SU-DHL-6 (cell line): ENCODE results near the gene LGALS14.
"Not testable (repeated sequence)": the region's sequence is repeated elsewhere in the genome, so short reads cannot be mapped to it uniquely, and the experiment has no call there.

Source experiments
- H2AFZ ChIP-seq: fragments of 200-600 bp; sonication (generic); 2 replicates; pipeline ENCODE4 v1.6.1; 2014; ENCODE audit warnings: low read depth, mild to moderate bottlenecking, moderate library complexity, mixed read lengths, antibody characterized with exemption, low read length; ENCODE audit not compliant: severe bottlenecking
- H3F3A ChIP-seq: fragments of 200-600 bp; shearing (Covaris generic); 2 replicates; pipeline ENCODE4 v1.6.0; 2016; ENCODE audit warnings: antibody characterized with exemption, mild to moderate bottlenecking; ENCODE audit not compliant: insufficient read depth
- H3K27ac ChIP-seq: fragments of 200-600 bp; sonication (generic); 2 replicates; pipeline ENCODE4 v1.5.1; 2016; ENCODE audit warnings: low read depth, mild to moderate bottlenecking, low read length, moderate library complexity, mixed read lengths
- H3K27me3 ChIP-seq: fragments of 200-600 bp; sonication (generic), shearing (Covaris generic); 2 replicates; pipeline ENCODE4 v1.6.0; 2014; ENCODE audit warnings: mild to moderate bottlenecking, low read length
- H3K36me3 ChIP-seq: fragments of 200-600 bp; sonication (generic); 2 replicates; pipeline ENCODE4 v1.6.1; 2014; ENCODE audit warnings: mild to moderate bottlenecking, low read length, mixed read lengths
- H3K4me2 ChIP-seq: fragments of 300-600, 200-600 bp; shearing (Covaris generic), sonication (generic); 2 replicates; pipeline ENCODE4 v1.6.0; 2014; ENCODE audit warnings: low read length, low read depth, mild to moderate bottlenecking; ENCODE audit not compliant: poor library complexity, severe bottlenecking
- H3K4me3 ChIP-seq: fragments of 200-600 bp; sonication (generic); 2 replicates; pipeline ENCODE4 v1.5.1; 2014; ENCODE audit warnings: antibody characterized with exemption, low read length, mild to moderate bottlenecking, mixed read lengths; ENCODE audit not compliant: insufficient read depth, poor library complexity, severe bottlenecking
- H3K79me2 ChIP-seq: fragments of 200-600 bp; sonication (generic); 2 replicates; pipeline ENCODE4 v1.6.1; 2014; ENCODE audit warnings: mild to moderate bottlenecking, low read length, moderate library complexity; ENCODE audit not compliant: insufficient read depth
- H3K9ac ChIP-seq: fragments of 200-600 bp; sonication (generic); 2 replicates; pipeline ENCODE4 v1.7.0; 2014; ENCODE audit warnings: mild to moderate bottlenecking, low read length
- H3K9me2 ChIP-seq: fragments of 200-600 bp; sonication (generic); replicated peaks from 2 replicates; pipeline ENCODE4 v1.6.1; 2014; ENCODE audit warnings: low read length; ENCODE audit not compliant: insufficient read depth
- H3K9me3 ChIP-seq: fragments of 200-600 bp; sonication (generic); 2 replicates; pipeline ENCODE4 v1.6.1; 2014; ENCODE audit warnings: low read length, mixed read lengths; ENCODE audit not compliant: insufficient read depth
- H4K20me1 ChIP-seq: fragments of 200-600 bp; sonication (generic); 2 replicates; pipeline ENCODE4 v1.6.1; 2014; ENCODE audit warnings: low read depth, mild to moderate bottlenecking, antibody characterized with exemption, low read length, moderate library complexity, mixed read lengths
- EZH2phosphoT487 ChIP-seq: fragments of 200-600 bp; sonication (generic), shearing (Covaris generic); conservative IDR thresholded peaks from 2 replicates; pipeline ENCODE4 v1.6.1; 2018; ENCODE audit warnings: mild to moderate bottlenecking, antibody characterized with exemption, low read length, moderate library complexity, mixed read lengths
- TF ChIP-seq, protein P1 (sequence below): fragments of 200-600 bp; sonication (generic); IDR thresholded peaks from one replicate; pipeline ENCODE4 v1.5.1; 2017; ENCODE audit warnings: antibody characterized with exemption, mild to moderate bottlenecking, low read length, moderate library complexity; ENCODE audit not compliant: insufficient read depth, poor library complexity, severe bottlenecking

Gene LGALS14

GRCh38 chr19:39681416-39681815, 22.9 kb upstream of the LGALS14 start:
- H2AFZ ChIP-seq: no peak overlapping the region
- H3K9me3 ChIP-seq: no peaks in the 10 kb centered on the region
- TF ChIP-seq, protein P1, sequence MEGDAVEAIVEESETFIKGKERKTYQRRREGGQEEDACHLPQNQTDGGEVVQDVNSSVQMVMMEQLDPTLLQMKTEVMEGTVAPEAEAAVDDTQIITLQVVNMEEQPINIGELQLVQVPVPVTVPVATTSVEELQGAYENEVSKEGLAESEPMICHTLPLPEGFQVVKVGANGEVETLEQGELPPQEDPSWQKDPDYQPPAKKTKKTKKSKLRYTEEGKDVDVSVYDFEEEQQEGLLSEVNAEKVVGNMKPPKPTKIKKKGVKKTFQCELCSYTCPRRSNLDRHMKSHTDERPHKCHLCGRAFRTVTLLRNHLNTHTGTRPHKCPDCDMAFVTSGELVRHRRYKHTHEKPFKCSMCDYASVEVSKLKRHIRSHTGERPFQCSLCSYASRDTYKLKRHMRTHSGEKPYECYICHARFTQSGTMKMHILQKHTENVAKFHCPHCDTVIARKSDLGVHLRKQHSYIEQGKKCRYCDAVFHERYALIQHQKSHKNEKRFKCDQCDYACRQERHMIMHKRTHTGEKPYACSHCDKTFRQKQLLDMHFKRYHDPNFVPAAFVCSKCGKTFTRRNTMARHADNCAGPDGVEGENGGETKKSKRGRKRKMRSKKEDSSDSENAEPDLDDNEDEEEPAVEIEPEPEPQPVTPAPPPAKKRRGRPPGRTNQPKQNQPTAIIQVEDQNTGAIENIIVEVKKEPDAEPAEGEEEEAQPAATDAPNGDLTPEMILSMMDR: no peak
- TF ChIP-seq EZH2phosphoT487: no peak
- H3K27me3 ChIP-seq: no peaks in the 10 kb centered on the region
- no peaks in the 10 kb centered on the region for H3K36me3 ChIP-seq
- no peak overlapping the region for H3K4me2 ChIP-seq
- H3K27ac ChIP-seq: no peak overlapping the region
- H3K9ac ChIP-seq: no peak overlapping the region
- H4K20me1 ChIP-seq: no peaks in the 10 kb centered on the region
- H3K79me2 ChIP-seq: no peaks in the 10 kb centered on the region
- no peak overlapping the region for H3K4me3 ChIP-seq
- no peaks in the 10 kb centered on the region for H3K9me2 ChIP-seq
- no peaks in the 10 kb centered on the region for H3F3A ChIP-seq

DNA sequence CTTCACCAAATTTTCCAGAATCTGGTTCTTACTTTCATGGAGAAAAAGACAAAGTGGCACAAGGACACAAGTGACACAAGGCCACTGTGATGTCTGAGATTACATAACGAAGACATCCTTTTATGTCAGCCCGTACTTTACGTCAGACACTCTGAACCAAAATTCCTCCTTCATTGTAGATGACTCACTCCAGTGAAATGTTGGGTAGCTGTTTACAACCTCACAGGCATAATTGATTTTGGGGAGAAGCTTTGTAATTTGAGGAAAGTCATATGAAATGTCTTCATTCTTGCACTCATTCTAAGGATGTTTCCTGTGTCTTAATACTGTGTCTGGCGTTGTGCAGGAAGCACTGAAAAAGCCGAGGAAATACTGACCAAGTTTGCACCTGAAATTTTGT, 20.0 kb upstream of the LGALS14 start:
- TF ChIP-seq EZH2phosphoT487: no peak
- Histone ChIP-seq H3K79me2 (no peaks in the 10 kb centered on the region), H4K20me1 (no peaks in the 10 kb centered on the region), H3K9me3 (no peaks in the 10 kb centered on the region), H3K27ac (no peak overlapping the region), H3K9ac (no peak overlapping the region), H2AFZ (no peak overlapping the region), H3F3A (no peaks in the 10 kb centered on the region), H3K4me3 (no peak overlapping the region), H3K27me3 (no peaks in the 10 kb centered on the region), H3K4me2 (no peak overlapping the region), H3K36me3 (no peaks in the 10 kb centered on the region), H3K9me2 (no peaks in the 10 kb centered on the region)

- no peak overlapping the region for H2AFZ ChIP-seq
- no peak for TF ChIP-seq EZH2phosphoT487
- TF ChIP-seq, protein P1: no peak
- no peak overlapping the region for H3K4me2 ChIP-seq
- H3K27ac ChIP-seq: no peak overlapping the region
- H3K9me3 ChIP-seq: no peaks in the 10 kb centered on the region
- no peaks in the 10 kb centered on the region for H3K79me2 ChIP-seq
- H3K9me2 ChIP-seq: no peaks in the 10 kb centered on the region
- H3K36me3 ChIP-seq: no peaks in the 10 kb centered on the region
- no peaks in the 10 kb centered on the region for H3K27me3 ChIP-seq
- H3F3A ChIP-seq: no peaks in the 10 kb centered on the region
- H4K20me1 ChIP-seq: no peaks in the 10 kb centered on the region
- H3K9ac ChIP-seq: no peak overlapping the region
- no peak overlapping the region for H3K4me3 ChIP-seq
Measured at GRCh38 chr19:39686739-39687138, 17.5 kb upstream of the LGALS14 start.

DNA sequence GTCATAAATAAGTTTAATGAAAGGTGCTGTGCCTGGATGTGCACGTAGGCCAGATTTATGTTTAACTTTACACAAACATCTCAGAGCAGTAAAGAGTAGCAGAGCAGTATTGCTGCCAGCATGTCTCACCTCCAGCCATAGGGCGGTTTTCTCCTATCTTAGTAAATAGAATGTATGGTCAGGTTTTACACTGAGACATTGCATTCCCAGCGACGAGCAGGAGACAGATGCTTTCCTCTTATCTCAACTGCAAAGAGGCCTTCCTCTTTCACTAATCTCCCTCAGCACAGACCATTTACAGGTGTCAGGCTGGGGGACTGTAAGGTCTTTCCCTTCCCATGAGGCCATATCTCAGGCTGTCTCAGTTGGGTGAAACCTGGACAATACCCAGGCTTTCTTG, 15.6 kb upstream of the LGALS14 start:
- not testable (repeated sequence) for H3K36me3 ChIP-seq, H3K4me3 ChIP-seq, H3K9me3 ChIP-seq, H4K20me1 ChIP-seq, H3K27ac ChIP-seq, H3F3A ChIP-seq, H3K27me3 ChIP-seq, H3K9me2 ChIP-seq, H2AFZ ChIP-seq, H3K79me2 ChIP-seq, H3K9ac ChIP-seq, H3K4me2 ChIP-seq
